ENCODE measurements around the gene TNRC6C. TPM values are rescaled to one million over a fixed set of nuclear protein-coding genes. Genes with fewer than 3 reads are reported as not detected.

TNRC6C gene
- total and polyA plus RNA-seq, 2 experiments from 2014 or later: 10.1 to 16.6 TPM

- DNase-seq (ENCODE audit: low spot score) (no peak), ATAC-seq (no peak)
- Histone ChIP-seq H3K4me1 (ENCODE audit: insufficient read depth) (peaks cover 9% of the 10 kb centered on the region), H3K79me2 (replicated peaks; ENCODE audit: insufficient read depth) (0 out of 2 replicates have a peak, but pooled peaks cover 5% of the 10 kb centered on the region), H3K27ac (ENCODE audit: low read depth) (no peak overlapping the region), H3K9me2 (ENCODE audit: insufficient read depth) (no peaks in the 10 kb centered on the region), H4K20me1 (replicated peaks; ENCODE audit: insufficient read depth) (no peaks in the 10 kb centered on the region), H2AFZ (no peak overlapping the region), H3K4me3 (no peak overlapping the region), H3F3A (replicated peaks; ENCODE audit: low read depth) (no peaks in the 10 kb centered on the region), H3K36me3 (ENCODE audit: insufficient read depth) (0 out of 2 replicates have a peak, but pooled peaks cover 5% of the 10 kb centered on the region), H3K4me2 (no peak overlapping the region), H3K27me3 (ENCODE audit: insufficient read depth) (no peaks in the 10 kb centered on the region)
- peaks cover 8% of the 10 kb centered on the region for H3K4me1 Mint-ChIP-seq
- TF ChIP-seq ZNF114 (CRISPR knock-in tag; IDR thresholded peaks at IDR 0.05) (no peak), ZNF462 (CRISPR knock-in tag; IDR thresholded peaks at IDR 0.05) (no peak), STAT1 (IDR thresholded peaks at IDR 0.05; ENCODE audit: unreplicated experiment) (no peak), POLR2AphosphoS5 (IDR thresholded peaks at IDR 0.05; ENCODE audit: low read depth) (no peak)
- H3K27ac Mint-ChIP-seq: no peak overlapping the region
- H3K27me3 Mint-ChIP-seq (ENCODE audit: insufficient read depth, low read depth, poor library complexity): peaks cover 4% of the 10 kb centered on the region
- no peak overlapping the region for H3K4me3 Mint-ChIP-seq
- H3K36me3 Mint-ChIP-seq (ENCODE audit: low read depth): peaks cover 29% of the 10 kb centered on the region
- H3K9me3 Mint-ChIP-seq: no peaks in the 10 kb centered on the region
These were observed 163.9 kb downstream of the TNRC6C start for GRCh38 chr17:78122216-78122930.

DNA sequence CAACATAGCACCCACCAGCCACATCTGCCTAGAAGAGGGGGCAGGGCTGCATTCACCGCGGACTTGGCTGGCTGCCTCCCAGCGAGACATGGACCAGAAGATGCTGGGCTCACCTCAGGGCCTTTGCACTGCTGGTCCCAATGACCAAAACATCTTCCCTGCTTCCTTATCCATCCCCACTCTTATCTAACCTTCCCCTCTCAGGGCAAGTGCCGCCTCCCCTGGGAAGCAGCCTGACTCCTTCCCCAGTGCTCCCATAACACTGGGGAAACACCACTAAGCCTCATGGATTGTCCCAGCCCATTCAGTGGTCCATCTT is 164.4 kb downstream of the TNRC6C start:
- no peak for ATAC-seq
- H3K4me3 ChIP-seq: no peak overlapping the region
- H3K4me1 Mint-ChIP-seq: peaks cover 8% of the 10 kb centered on the region
- TF ChIP-seq JUNB (IDR thresholded peaks at IDR 0.05; ENCODE audit: unreplicated experiment): no peak
- TF ChIP-seq POLR2AphosphoS5 (IDR thresholded peaks at IDR 0.05; ENCODE audit: low read depth): no peak
- no peak for TF ChIP-seq ZNF462 (CRISPR knock-in tag; IDR thresholded peaks at IDR 0.05)
- TF ChIP-seq CREB1 (CRISPR knock-in tag; IDR thresholded peaks at IDR 0.05; ENCODE audit: low read depth): no peak

More for the DNA sequence above, 164.4 kb downstream of the TNRC6C start:
- Histone ChIP-seq H3F3A (replicated peaks; ENCODE audit: low read depth) (no peaks in the 10 kb centered on the region), H3K27me3 (ENCODE audit: insufficient read depth) (no peaks in the 10 kb centered on the region), H3K4me2 (no peak overlapping the region), H2AFZ (no peak overlapping the region), H3K9me2 (ENCODE audit: insufficient read depth) (no peaks in the 10 kb centered on the region), H3K79me2 (replicated peaks; ENCODE audit: insufficient read depth) (0 out of 2 replicates have a peak, but pooled peaks cover 5% of the 10 kb centered on the region), H3K27ac (ENCODE audit: low read depth) (no peak overlapping the region), H4K20me1 (replicated peaks; ENCODE audit: insufficient read depth) (no peaks in the 10 kb centered on the region), H3K36me3 (ENCODE audit: insufficient read depth) (0 out of 2 replicates have a peak, but pooled peaks cover 5% of the 10 kb centered on the region), H3K4me1 (ENCODE audit: insufficient read depth) (peaks cover 9% of the 10 kb centered on the region)
- peaks cover 4% of the 10 kb centered on the region for H3K27me3 Mint-ChIP-seq (ENCODE audit: insufficient read depth, low read depth, poor library complexity)
- peaks cover 29% of the 10 kb centered on the region for H3K36me3 Mint-ChIP-seq (ENCODE audit: low read depth)
- H3K4me3 Mint-ChIP-seq: no peak overlapping the region
- no peak for DNase-seq (ENCODE audit: low spot score)
- H3K27ac Mint-ChIP-seq: no peak overlapping the region
- no peaks in the 10 kb centered on the region for H3K9me3 Mint-ChIP-seq

Measured in GM23338 (cell line).